AG20443 (cell line): ENCODE measurements around the gene TBC1D22A.

Experiments used
- DNase-seq: peaks from one replicate; pipeline ENCODE4 v3.0.0; 2012; ENCODE audit warnings: low spot score, mixed read lengths

Gene TBC1D22A

GRCh38 chr22:46860562-46860961, 98.1 kb downstream of the TBC1D22A start:
- DNase-seq, result no peak

GRCh38 chr22:46861468-46862367, 99.3 kb downstream of the TBC1D22A start:
- no peak for DNase-seq

GRCh38 chr22:46862418-46863324, 100.2 kb downstream of the TBC1D22A start:
- DNase-seq, result no peak

GRCh38 chr22:46863794-46864193, 101.3 kb downstream of the TBC1D22A start:
- DNase-seq, result no peak

GRCh38 chr22:46864314-46865051, 102.0 kb downstream of the TBC1D22A start:
- DNase-seq, result no peak

- DNase-seq, result no peak
These were observed 102.6 kb downstream of the TBC1D22A start for GRCh38 chr22:46865052-46865434.

- DNase-seq, result no peak
These were observed 103.2 kb downstream of the TBC1D22A start for GRCh38 chr22:46865642-46866041.

GRCh38 chr22:46866591-46866990, 104.1 kb downstream of the TBC1D22A start:
- peak; percentile 95 for DNase-seq

- peak; percentile 23 for DNase-seq
These were observed 104.7 kb downstream of the TBC1D22A start for GRCh38 chr22:46867106-46867505.

- no peak for DNase-seq
These were observed 106.9 kb downstream of the TBC1D22A start for GRCh38 chr22:46869329-46869728.

GRCh38 chr22:46869831-46870441, 107.5 kb downstream of the TBC1D22A start:
- no peak for DNase-seq

- no peak for DNase-seq
These were observed 109.4 kb downstream of the TBC1D22A start for GRCh38 chr22:46871826-46872225.

- DNase-seq, result no peak
These were observed 112.6 kb downstream of the TBC1D22A start for GRCh38 chr22:46875089-46875488.

GRCh38 chr22:46876357-46876934, 114.0 kb downstream of the TBC1D22A start:
- no peak for DNase-seq

GRCh38 chr22:46878191-46878948, 115.9 kb downstream of the TBC1D22A start:
- DNase-seq, result no peak

- no peak for DNase-seq
These were observed 116.6 kb downstream of the TBC1D22A start for GRCh38 chr22:46879083-46879482.

GRCh38 chr22:46881373-46882118, 119.1 kb downstream of the TBC1D22A start:
- DNase-seq, result peak; percentile 63

- no peak for DNase-seq
These were observed 120.9 kb downstream of the TBC1D22A start for GRCh38 chr22:46883092-46883910.

GRCh38 chr22:46884365-46884764, 121.9 kb downstream of the TBC1D22A start:
- DNase-seq, result no peak
